Measurements from ENCODE around the gene PTPN9. TPM values are rescaled to one million over a fixed set of nuclear protein-coding genes. Genes with fewer than 3 reads are reported as not detected.
A peak's percentile ranks its signal among the peaks of the same experiment; 100 is the strongest.

PTPN9 gene
- total and polyA plus RNA-seq, 8 donors, result 7.7 to 22.9 (median 14.5) TPM

DNA sequence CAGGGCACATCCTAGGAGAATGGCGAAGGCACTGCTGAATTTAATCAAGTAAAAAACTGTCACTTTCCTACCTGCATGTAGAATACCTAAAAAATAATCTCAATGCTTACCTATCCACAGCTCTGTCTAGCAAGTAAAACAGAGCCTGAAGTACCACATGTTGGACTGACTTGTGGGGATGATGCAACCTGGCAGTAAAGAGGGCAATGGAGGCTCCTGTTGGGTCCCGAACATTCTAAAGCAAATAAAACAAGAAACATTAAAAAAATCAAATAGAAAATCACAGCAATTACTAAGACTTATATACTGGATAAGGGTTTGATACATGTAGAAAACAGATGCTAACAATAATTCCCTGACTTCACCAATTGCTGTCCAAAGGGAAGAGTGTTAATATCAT is 56.1 kb downstream of the PTPN9 start:
- H3K36me3 ChIP-seq, result peaks cover 36 to 92% (median 86%) of the 10 kb centered on the region in 4 donors
- intact Hi-C loops (cut with DNase I; ENCODE audit: low total_unique reads), result no loop called here
- WGBS, 5 donors, result 90 to 98% (median 94%) methylated on average over 2 of the region's 2 CpGs
- TF ChIP-seq POLR2A (IDR thresholded peaks at IDR 0.05), result no peak
- no peak for TF ChIP-seq EP300 (IDR thresholded peaks at IDR 0.05)
- no peak overlapping the region for H3K27ac ChIP-seq
- no peaks in the 10 kb centered on the region for H3K9me3 ChIP-seq
- no peaks in the 10 kb centered on the region for H3K4me1 ChIP-seq
- H3K27me3 ChIP-seq, result no peaks in the 10 kb centered on the region
- no peak overlapping the region for H3K4me3 ChIP-seq
- DNase-seq, result no peak

DNA sequence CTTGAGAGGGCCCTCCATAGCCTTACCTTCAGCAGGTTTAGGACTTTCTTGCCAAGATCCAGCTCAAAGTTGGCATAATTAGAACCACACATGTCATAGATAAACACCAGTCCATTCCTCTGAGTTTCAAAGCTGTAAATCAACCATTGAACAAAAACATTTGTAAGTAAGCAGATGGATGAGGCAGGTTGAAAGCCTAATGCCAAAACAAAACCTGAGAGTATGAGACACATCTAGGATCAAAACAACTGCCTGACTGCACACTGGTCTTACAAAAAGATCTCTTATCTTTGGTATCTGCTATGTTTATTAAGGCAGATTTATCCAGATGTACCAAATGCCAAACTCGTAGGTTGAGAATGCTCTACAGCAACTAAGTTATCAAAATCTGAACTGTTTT is 61.9 kb downstream of the PTPN9 start:
- no peak for DNase-seq
- Histone ChIP-seq H3K9me3 (no peaks in the 10 kb centered on the region), H3K4me1 (no peaks in the 10 kb centered on the region), H3K36me3 (peaks cover 32 to 99% (median 97%) of the 10 kb centered on the region in 4 donors), H3K4me3 (no peak overlapping the region), H3K27me3 (no peaks in the 10 kb centered on the region), H3K27ac (no peak overlapping the region)
- 75 to 89% (median 80%) methylated on average over 1 of the region's 1 CpG for WGBS, 5 donors
- TF ChIP-seq, protein P1, sequence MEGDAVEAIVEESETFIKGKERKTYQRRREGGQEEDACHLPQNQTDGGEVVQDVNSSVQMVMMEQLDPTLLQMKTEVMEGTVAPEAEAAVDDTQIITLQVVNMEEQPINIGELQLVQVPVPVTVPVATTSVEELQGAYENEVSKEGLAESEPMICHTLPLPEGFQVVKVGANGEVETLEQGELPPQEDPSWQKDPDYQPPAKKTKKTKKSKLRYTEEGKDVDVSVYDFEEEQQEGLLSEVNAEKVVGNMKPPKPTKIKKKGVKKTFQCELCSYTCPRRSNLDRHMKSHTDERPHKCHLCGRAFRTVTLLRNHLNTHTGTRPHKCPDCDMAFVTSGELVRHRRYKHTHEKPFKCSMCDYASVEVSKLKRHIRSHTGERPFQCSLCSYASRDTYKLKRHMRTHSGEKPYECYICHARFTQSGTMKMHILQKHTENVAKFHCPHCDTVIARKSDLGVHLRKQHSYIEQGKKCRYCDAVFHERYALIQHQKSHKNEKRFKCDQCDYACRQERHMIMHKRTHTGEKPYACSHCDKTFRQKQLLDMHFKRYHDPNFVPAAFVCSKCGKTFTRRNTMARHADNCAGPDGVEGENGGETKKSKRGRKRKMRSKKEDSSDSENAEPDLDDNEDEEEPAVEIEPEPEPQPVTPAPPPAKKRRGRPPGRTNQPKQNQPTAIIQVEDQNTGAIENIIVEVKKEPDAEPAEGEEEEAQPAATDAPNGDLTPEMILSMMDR (IDR thresholded peaks at IDR 0.05), result no peak
- intact Hi-C loops (cut with DNase I; ENCODE audit: low total_unique reads), result no loop called here

DNA sequence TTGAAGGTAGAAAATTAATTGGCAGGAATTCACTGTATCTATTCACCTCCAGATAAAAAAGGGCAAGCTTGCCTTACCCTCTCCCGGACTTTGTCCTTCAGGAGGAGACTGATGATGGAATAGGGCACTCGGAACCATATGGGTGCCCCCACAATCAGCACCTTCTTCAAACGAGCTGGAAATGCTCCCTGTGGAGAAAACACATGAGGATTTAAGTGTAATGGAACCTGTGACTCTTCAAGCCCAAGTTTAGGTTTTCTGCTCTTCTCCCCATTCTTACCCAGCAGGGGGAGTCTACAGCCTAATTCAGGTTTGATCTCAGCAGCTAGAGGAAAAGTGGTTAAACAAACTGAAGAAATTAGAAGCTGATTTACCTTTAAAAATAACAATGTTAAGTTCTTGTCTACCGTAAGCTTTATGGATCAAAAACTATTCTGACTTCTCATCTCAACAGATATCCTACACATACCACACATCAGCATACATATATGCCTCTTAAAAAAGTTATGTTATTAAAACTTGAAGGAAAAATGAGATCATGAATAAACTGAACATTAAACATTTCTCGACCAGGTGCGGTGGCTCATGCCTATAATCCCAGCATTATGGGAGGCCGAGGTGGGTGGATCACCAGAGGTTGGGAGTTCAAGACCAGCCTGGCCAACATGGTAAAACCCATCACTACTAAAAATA is 70.1 kb downstream of the PTPN9 start:
- peaks cover 0 to 7% (median 0%) of the 10 kb centered on the region in 4 donors for H3K4me1 ChIP-seq
- H3K27me3 ChIP-seq, result no peaks in the 10 kb centered on the region
- no peaks in the 10 kb centered on the region for H3K9me3 ChIP-seq
- H3K4me3 ChIP-seq, result no peak overlapping the region
- H3K27ac ChIP-seq, result no peak overlapping the region
- peaks cover 36 to 77% (median 69%) of the 10 kb centered on the region in 4 donors for H3K36me3 ChIP-seq
- peak in 1 of 2 donors; percentile 60 for DNase-seq
- intact Hi-C loops (cut with DNase I; ENCODE audit: low total_unique reads), result no loop called here
- 43 to 57% (median 46%) methylated on average over 7 of the region's 7 CpGs for WGBS, 5 donors
- TF ChIP-seq, protein P1 (IDR thresholded peaks at IDR 0.05), result peak in 5 of 7 experiments; percentile 27 to 57 (median 41)
- TF ChIP-seq EP300 (IDR thresholded peaks at IDR 0.05), result no peak

DNA sequence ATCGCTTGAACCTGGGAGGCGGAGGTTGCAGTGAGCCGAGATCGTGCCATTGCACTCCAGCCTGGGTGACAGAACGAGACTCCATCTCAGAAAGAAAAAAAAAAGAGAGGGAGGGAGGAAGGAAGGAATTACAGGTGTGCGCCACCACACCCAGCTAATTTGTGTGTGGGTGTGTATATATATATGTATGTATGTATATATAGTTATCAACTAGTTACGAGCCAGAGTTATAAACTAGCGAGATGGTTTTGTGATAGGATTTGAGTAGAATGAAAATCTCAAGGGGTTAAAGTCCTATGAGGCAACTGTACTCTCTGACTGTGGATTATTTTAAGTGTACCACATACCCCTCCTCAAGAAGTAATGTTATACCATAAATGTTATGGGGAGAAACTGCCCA is 76.8 kb downstream of the PTPN9 start:
- Histone ChIP-seq H3K4me3 (no peak overlapping the region), H3K27ac (no peak overlapping the region), H3K4me1 (no peaks in the 10 kb centered on the region), H3K9me3 (no peaks in the 10 kb centered on the region), H3K36me3 (peaks cover 32 to 88% (median 71%) of the 10 kb centered on the region in 4 donors), H3K27me3 (no peaks in the 10 kb centered on the region)
- WGBS, 5 donors, result 94 to 99% (median 97%) methylated on average over 8 of the region's 8 CpGs
- TF ChIP-seq, protein P1 (IDR thresholded peaks at IDR 0.05), result no peak
- TF ChIP-seq POLR2AphosphoS5 (IDR thresholded peaks at IDR 0.05), result no peak
- DNase-seq, result no peak
- intact Hi-C loops (cut with DNase I; ENCODE audit: low total_unique reads), result no loop called here

DNA sequence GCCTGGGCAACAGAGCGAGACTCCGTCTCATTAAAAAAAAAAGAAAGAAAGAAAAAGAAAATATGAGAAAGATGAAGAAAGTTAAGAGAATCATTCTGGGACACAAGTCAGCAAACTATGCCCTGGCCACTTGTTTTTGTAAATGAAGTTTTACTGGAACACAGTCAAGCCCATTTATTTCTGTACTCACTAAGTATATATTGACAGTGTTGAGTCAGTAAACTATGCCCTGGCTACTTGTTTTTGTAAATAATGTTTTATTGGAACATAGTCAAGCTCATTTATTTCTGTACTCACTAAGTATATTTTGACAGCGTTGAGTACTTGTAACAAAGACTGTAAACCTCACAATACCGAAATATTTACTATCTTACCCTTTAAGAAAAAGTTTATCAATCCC is 85.4 kb downstream of the PTPN9 start:
- Histone ChIP-seq H3K4me3 (no peak overlapping the region), H3K27ac (peak overlapping the region in 1 of 5 donors; percentile 42), H3K36me3 (peaks cover 28 to 81% (median 72%) of the 10 kb centered on the region in 4 donors), H3K4me1 (no peaks in the 10 kb centered on the region), H3K9me3 (peaks cover 0 to 5% (median 0%) of the 10 kb centered on the region in 4 donors), H3K27me3 (no peaks in the 10 kb centered on the region)
- no peak for TF ChIP-seq POLR2AphosphoS5 (IDR thresholded peaks at IDR 0.05)
- TF ChIP-seq, protein P1 (IDR thresholded peaks at IDR 0.05), result no peak
- no peak for TF ChIP-seq POLR2A (IDR thresholded peaks at IDR 0.05)
- TF ChIP-seq EP300 (IDR thresholded peaks at IDR 0.05), result no peak
- intact Hi-C loops (cut with DNase I; ENCODE audit: low total_unique reads), result no loop called here
- no peak for DNase-seq
- WGBS, 5 donors, result 79 to 88% (median 81%) methylated on average over 4 of the region's 4 CpGs
